GM18517 (cell line): Measurements from ENCODE around the gene DDN.

Experiments
- ATAC-seq: cut with Tn5 transposase; IDR thresholded peaks from one replicate; pipeline ENCODE4 v1.9.1; 2021; ENCODE audit warnings: mild to moderate bottlenecking, moderate library complexity; ENCODE audit not compliant: unreplicated experiment

The DDN gene

GRCh38 chr12:48999371-49000131, at the start of gene DDN:
Gene DDN, minus strand, starts transcription at chr12:48999375. Its CDS starts 88 bp downstream, at chr12:48999287.
- no peak for ATAC-seq

- ATAC-seq: no peak
Observed at GRCh38 chr12:49048953-49049352, 49.8 kb upstream of the DDN start.

- no peak for ATAC-seq
Observed at GRCh38 chr12:49046129-49046895, 47.1 kb upstream of the DDN start.

- no peak for ATAC-seq
Observed at GRCh38 chr12:49044660-49045059, 45.5 kb upstream of the DDN start.

- ATAC-seq: no peak
Observed at GRCh38 chr12:49043856-49044258, 44.7 kb upstream of the DDN start.

- no peak for ATAC-seq
Observed at GRCh38 chr12:49043241-49043640, 44.1 kb upstream of the DDN start.

- no peak for ATAC-seq
Observed at GRCh38 chr12:49041881-49042484, 42.8 kb upstream of the DDN start.

GRCh38 chr12:49041036-49041880, 42.1 kb upstream of the DDN start:
- ATAC-seq: no peak

GRCh38 chr12:49040364-49040855, 41.2 kb upstream of the DDN start:
- ATAC-seq: no peak

GRCh38 chr12:49039421-49040363, 40.5 kb upstream of the DDN start:
- ATAC-seq: no peak

GRCh38 chr12:49038291-49038955, 39.2 kb upstream of the DDN start:
- no peak for ATAC-seq

GRCh38 chr12:49037947-49038237, 38.7 kb upstream of the DDN start:
- no peak for ATAC-seq

GRCh38 chr12:49037111-49037946, 38.2 kb upstream of the DDN start:
- no peak for ATAC-seq

- ATAC-seq: no peak
Observed at GRCh38 chr12:49036029-49036428, 36.9 kb upstream of the DDN start.

GRCh38 chr12:49034286-49034622, 35.1 kb upstream of the DDN start:
- ATAC-seq: no peak

GRCh38 chr12:49033611-49034285, 34.6 kb upstream of the DDN start:
- no peak for ATAC-seq

GRCh38 chr12:49032679-49033447, 33.7 kb upstream of the DDN start:
- no peak for ATAC-seq
